Camera-type eye (tissue), 1 donor: ENCODE measurements around the gene GPR152. TPM values are rescaled to one million over a fixed set of nuclear protein-coding genes. Genes with fewer than 3 reads are reported as not detected.

Experiments
- total RNA-seq: library from RNA; depleted of rRNA; stranded (reverse); fragments of >200 nt; gene quantifications from one replicate; pipeline ENCODE4 v1.2.3, GENCODE V29; 2014

GPR152 gene
- not detected for total RNA-seq

GRCh38 chr11:67452141-67452952, at the start of gene GPR152:
TSS of gene GPR152 (minus strand) at chr11:67452729. CDS start at chr11:67452724, 5 bp downstream.

GRCh38 chr11:67482827-67483798, 30.6 kb upstream of the GPR152 start, which contains the start of gene AIP:
TSS of gene AIP (plus strand) at chr11:67483026. CDS start at chr11:67483159, 133 bp downstream.

GRCh38 chr11:67468759-67469507, 16.4 kb upstream of the GPR152 start, which contains the start of gene TMEM134:
TSS of gene TMEM134 (minus strand) at chr11:67469251. CDS start at chr11:67469192, 59 bp downstream.

GRCh38 chr11:67455054-67455453, 2.5 kb upstream of the GPR152 start, which contains the start of gene CABP4:
TSS of gene CABP4 (plus strand) at chr11:67455354. CDS start at chr11:67455424, 70 bp downstream.

GRCh38 chr11:67437082-67437808, 15.3 kb downstream of the GPR152 start, which contains the start of gene PTPRCAP:
TSS of gene PTPRCAP (minus strand) at chr11:67437682. CDS start at chr11:67437619, 63 bp downstream.

GRCh38 chr11:67428052-67429001, 24.2 kb downstream of the GPR152 start, which contains the start of gene RPS6KB2:
TSS of gene RPS6KB2 (plus strand) at chr11:67428494. CDS start at chr11:67428546, 52 bp downstream.

GRCh38 chr11:67415501-67416304, 36.8 kb downstream of the GPR152 start, which contains the start of gene CARNS1:
TSS of gene CARNS1 (plus strand) at chr11:67415678. CDS start at chr11:67416200, 522 bp downstream.

GRCh38 chr11:67401495-67402191, 50.9 kb downstream of the GPR152 start, which contains the start of gene PPP1CA:
TSS of gene PPP1CA (minus strand) at chr11:67401858. CDS start at chr11:67401782, 76 bp downstream.

Other genes starting within 250 kb of the GPR152 start
- gene GRK2, start 186.3 kb downstream of the GPR152 start, total RNA-seq, result 36.3 TPM
- gene ANKRD13D, start 163.4 kb downstream of the GPR152 start, total RNA-seq, result 46.7 TPM
- 29.1 TPM for gene SSH3, start 149.2 kb downstream of the GPR152 start, total RNA-seq
- gene POLD4, start 99.2 kb downstream of the GPR152 start, total RNA-seq, result 11.1 TPM
- gene CLCF1, start 79.1 kb downstream of the GPR152 start, total RNA-seq, result 2.9 TPM
- 26.6 TPM for gene RAD9A, start 60.7 kb downstream of the GPR152 start, total RNA-seq
- gene PPP1CA, start 50.9 kb downstream of the GPR152 start, total RNA-seq, result 85.5 TPM
- 1.4 TPM for gene TBC1D10C, start 48.6 kb downstream of the GPR152 start, total RNA-seq
- 5.1 TPM for gene CARNS1, start 37.1 kb downstream of the GPR152 start, total RNA-seq
- gene RPS6KB2, start 24.2 kb downstream of the GPR152 start, total RNA-seq, result 41.7 TPM
- 0.71 TPM for gene PTPRCAP, start 15.0 kb downstream of the GPR152 start, total RNA-seq
- gene CORO1B, start 9.3 kb downstream of the GPR152 start, total RNA-seq, result 55.3 TPM
- gene CABP4, start 2.6 kb upstream of the GPR152 start, total RNA-seq, result 6.3 TPM
- 73.1 TPM for gene TMEM134, start 16.5 kb upstream of the GPR152 start, total RNA-seq
- gene AIP, start 30.3 kb upstream of the GPR152 start, total RNA-seq, result 49.3 TPM
- gene PITPNM1, start 52.6 kb upstream of the GPR152 start, total RNA-seq, result 79.8 TPM
- 13.1 TPM for gene CDK2AP2, start 55.4 kb upstream of the GPR152 start, total RNA-seq
- gene CABP2, start 70.7 kb upstream of the GPR152 start, total RNA-seq, result 5.6 TPM
- 417 TPM for gene GSTP1, start 131.1 kb upstream of the GPR152 start, total RNA-seq
- 186 TPM for gene NDUFV1, start 154.2 kb upstream of the GPR152 start, total RNA-seq
- 3.7 TPM for gene NUDT8, start 177.2 kb upstream of the GPR152 start, total RNA-seq
- not detected for gene TBX10, start 187.0 kb upstream of the GPR152 start, total RNA-seq
- gene ACY3, start 198.0 kb upstream of the GPR152 start, total RNA-seq, result not detected
- 0.55 TPM for gene ALDH3B2, start 221.9 kb upstream of the GPR152 start, total RNA-seq